Iris pigment epithelial cell (primary cell): ENCODE results near the gene CHIC2.
A peak's percentile ranks its signal among the peaks of the same experiment; 100 is the strongest.

Experiments used
- DNase-seq: peaks from one replicate; pipeline ENCODE4 v3.0.0-alpha.2; 2011; ENCODE audit warnings: low read depth

The CHIC2 gene

DNA sequence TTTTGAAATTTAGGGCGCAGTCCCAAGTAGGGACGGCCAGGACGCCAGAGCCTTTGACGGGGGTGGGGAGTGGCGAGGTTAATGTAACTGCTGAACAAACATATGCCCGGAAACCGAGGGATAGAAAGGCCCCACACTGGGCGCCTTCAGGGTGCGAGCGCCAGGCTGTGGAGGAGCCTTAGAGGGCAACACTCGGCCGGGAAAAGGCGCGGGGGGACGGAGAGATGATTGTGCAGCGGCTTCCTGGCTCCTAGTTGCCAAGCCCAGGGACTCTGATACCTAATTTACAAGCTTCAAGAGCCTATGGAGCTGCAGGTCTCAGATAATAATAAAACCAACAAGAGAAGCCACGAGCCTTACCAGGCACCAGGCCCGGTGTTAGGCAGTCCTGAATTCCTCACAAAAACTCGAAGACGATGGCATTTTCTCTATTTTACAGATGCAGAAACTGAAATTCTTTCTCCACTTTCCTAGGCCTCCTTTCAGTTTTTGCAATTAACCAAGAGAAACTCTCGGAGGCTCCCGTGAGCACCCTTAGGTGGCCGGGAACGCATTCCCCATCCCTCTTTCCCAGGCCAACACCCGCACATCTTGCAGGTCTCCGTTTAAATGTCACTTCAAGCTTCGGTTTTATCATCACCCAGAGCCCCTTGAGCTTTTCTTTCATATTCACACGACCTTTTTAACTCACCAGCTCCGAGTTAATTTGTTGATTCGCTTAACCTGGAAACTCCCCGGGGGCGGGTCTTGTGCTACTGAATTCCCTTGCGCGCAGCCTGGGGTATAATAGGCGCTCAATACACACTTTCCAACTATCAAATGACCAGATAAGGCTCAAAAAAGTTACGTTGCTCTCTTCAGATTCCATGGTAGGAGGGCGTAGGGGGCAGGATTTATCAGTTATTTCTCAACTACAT lies 29.2 kb upstream of the CHIC2 start:
- no peak for DNase-seq

DNA sequence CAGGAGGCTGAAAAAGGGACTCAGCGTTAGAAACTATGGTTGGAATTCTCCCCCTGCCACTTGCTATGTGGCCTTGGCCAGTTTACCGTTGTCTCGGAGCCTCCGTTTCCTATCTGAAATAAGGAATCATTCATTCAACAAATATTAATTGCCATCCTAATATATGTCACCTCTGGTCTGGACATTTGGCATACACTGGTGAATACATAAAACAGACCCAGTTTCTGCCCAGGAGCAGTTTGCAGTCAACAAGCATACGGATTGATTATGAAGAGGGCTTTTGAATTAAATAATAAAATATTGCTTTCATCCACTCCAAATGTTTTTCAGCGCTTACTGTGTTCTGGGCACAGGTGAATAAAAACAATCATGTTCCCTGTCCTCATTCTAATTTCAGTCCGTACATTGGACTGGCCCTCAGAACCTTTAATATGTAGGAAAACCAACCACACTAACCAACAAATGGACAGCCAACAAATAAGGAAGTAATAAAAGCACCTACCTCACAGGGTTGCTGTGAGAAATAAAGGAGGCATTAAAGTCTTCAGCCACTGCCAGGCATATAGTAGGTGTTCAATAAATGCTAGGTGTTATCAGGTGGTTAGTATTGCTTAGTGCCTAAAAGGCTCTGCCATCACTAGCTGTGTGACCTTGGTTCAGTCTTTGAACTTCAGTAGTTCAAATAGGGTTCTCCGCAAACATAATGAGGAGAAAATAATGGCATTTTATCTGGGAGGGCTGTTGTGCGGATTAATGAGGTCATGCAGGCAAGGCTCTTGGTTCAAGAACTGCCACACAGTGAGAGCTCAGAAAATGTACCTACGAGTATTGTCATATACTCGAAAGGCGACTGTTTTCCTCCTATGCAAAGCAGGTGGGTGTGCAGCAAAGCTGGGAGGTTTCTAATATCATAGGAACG lies 28.3 kb upstream of the CHIC2 start:
- DNase-seq = no peak

DNA sequence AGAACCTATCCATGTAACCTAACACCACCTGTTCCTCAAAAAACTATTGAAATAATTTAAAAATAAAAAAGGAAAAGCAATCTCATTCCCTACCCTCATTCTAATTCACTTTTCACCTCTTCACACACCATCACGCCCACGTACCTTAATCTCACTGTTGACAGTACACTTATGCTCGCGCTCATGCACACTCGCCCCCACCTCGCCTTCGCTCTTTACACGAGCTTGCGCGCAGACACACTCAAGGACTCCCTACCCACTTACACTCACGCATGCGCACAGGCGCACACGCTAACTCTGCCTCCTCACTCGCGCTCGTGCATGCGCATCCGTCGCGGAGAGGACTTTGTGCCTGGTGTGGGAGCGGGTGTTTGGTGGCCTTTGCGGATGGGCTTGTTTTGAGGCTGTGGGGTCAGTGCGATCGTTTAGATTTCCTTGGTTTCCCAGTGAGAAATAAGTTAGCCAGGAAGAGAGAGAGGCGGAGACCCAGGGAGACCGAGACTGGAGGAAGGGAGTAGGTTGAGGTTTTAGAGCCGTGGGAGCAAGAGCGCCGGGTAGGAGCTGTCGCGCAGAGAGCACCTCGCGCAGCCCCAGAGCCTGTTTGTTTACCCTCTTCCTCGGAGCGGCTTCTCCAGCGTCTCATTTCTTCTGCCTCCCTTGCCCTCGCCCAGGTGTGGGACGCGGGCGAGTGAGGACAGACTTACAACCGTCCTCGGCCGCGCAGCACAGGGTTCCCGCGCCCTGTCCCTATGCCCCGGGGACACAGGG lies 27.4 kb upstream of the CHIC2 start:
- DNase-seq = peak; percentile 68

- DNase-seq = peak; percentile 43
Measured at GRCh38 chr4:54090804-54091623, 26.6 kb upstream of the CHIC2 start.

DNA sequence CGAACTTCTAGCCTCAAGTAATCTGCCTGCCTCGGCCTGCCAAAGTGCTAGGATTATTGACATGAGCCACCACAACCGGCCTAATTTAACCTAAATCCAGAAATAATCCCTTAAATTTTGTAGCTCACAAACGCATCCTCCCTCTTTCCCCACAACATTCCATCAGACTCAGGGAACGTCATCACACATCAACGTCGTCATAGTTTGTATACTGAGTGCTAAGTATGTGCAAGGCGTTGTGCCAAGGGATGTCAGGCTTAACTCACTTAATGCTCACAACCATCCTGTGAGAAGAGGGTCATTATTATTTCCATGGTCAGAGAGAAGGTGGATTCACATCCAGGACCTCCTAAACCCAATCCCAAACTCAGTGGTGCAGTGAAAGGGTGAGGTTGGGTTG lies 26.0 kb upstream of the CHIC2 start:
- DNase-seq = no peak

DNA sequence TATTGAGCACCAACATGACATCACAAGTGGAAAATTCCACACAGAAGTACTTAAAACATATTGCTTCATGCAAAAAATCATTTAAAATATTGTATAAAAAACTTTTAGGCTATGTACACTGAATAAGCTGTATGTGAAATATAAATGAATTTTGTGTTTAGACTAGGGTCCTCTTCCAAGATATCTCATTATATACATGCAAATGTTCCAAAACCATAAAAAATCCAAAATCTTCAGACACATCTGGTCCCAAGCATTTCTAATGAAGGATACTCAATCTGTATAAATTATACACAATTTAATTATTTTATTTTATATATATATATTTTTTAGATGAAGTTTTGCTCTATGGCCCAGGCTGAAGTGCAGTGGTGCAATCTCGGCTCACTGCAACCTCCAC lies 25.5 kb upstream of the CHIC2 start:
- no peak for DNase-seq

GRCh38 chr4:54085284-54085683 lies 20.9 kb upstream of the CHIC2 start:
- peak; percentile 96 for DNase-seq

- peak; percentile 96 for DNase-seq
Measured at GRCh38 chr4:54082168-54082567, 17.8 kb upstream of the CHIC2 start.

DNA sequence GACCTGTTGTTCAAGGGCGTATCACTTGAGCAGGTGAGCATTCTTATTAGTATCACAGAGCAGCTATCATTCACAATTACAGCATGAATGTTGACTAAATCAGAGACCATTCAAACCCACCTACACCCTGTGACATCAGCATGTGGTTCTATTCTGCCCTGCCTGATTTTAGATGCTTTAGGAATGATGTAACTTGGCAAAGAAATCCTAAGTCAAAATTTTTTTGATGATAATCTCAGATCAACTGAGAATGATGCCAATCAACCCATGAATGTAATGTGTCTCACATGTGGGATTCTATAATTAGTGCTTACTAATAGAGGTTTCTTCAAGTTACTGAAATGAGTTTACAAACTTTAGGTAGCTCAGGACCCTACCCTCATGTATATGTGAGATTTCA lies 13.4 kb upstream of the CHIC2 start:
- DNase-seq = peak; percentile 65

- no peak for DNase-seq
Measured at GRCh38 chr4:54076673-54077072, 12.3 kb upstream of the CHIC2 start.

- no peak for DNase-seq
Measured at GRCh38 chr4:54074381-54074780, 10.0 kb upstream of the CHIC2 start.

GRCh38 chr4:54073271-54073880 lies 9.0 kb upstream of the CHIC2 start:
- peak; percentile 82 for DNase-seq

DNA sequence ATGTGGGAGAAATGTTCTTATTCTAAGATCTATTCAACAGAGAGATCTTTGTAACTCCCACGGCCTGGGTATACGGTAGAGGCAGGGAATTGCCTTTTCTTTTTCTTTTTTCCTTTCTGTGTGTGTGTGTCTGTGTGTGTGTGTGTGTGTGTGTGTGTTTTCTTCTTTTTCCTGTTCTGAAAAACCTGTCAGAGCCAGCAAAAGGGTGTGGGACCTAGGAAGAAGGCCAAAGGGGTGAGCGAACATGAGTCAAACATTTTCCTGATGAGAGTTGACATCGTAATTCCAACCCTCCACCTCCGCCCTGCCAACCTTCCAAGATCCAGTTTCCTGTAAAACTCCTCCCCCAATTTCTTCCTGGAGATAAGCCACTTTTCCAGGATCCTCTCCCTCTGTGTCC lies 2.8 kb upstream of the CHIC2 start:
- peak; percentile 56 for DNase-seq

DNA sequence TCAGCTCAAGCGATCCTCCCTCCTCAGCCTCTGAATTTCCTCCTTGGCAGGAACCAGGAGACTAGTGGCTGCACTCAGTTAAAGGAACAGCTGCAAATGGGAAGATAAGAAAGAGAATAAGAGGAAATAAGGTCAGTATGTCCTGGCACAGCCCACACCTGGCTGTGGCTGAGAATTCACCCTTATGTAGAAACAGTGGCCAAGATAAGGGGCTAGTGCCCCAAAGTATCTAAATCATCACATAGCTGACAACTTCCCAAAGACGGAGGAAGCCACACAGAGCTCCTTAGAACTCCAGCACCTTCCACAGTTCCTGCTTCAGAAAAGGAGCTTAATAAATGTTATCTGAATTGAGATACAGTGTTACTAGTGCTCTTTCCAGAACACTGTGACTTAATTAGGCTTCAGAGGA lies 2.3 kb upstream of the CHIC2 start:
- DNase-seq = no peak

DNA sequence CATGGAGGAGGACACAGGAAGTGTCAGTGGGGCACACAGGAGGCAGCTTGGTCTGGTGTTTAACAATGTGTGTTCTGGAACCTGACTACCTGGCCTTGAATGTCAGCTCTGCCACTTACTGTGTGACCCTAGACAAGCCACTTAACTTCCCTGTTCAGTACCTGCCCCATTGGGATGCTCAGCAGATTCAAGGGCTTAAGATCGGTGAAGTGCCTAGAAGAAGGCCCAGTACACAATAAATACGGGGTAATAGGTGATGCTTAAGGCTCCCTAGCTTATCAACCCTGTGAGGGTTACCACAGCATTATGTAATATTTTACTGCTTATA lies 1.6 kb upstream of the CHIC2 start:
- no peak for DNase-seq

- no peak for DNase-seq
Measured at GRCh38 chr4:54065282-54066087, 1.1 kb upstream of the CHIC2 start.

DNA sequence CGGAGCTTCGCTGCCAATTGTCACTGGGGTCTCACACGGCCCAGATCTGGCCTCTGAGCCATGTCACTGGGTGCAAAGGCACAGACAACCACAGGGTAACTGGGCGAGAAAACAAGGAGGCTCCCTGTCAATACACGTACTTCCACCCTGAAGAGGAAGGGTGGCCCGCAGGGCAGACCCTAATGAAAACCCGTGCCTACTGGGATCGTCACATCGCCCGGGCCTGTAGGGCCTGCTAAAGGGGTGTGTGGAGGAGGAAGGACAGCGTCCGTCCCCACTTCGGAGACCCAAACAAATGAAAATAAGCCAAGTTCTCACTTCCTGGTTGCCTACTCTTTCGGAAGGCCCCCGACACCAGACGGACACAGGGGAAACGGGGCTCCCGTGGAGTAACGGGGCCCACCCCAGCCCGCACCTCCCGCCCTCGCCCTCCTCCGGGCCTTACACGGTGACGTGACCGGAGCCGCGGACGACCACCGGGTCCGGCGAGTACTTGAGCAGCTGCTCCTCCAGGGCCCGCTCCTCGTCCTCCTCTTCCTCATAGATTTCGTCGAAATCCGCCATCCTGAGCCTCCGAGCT lies 578 bp downstream of the CHIC2 start:
- no peak for DNase-seq

DNA sequence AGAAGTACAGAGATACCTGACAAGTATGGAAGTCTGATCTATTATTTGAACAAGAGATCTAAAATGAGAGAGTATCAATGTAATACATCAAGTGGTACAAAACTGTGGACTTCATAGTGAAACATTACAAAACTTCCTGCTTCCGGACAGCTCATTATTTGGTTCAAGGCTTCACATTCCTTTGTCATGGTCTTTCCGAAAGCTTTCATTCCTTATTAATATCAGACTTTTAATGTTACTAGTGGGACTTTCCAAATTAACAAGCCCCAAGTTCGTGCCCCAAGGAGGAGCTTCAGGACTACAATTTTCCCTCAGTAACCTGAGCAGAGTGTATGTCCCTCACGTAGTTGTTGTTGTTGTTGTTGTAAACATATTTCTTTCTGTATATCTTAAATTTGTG lies 1.2 kb downstream of the CHIC2 start:
- peak; percentile 80 for DNase-seq

GRCh38 chr4:54062392-54062791 lies 2.0 kb downstream of the CHIC2 start:
- DNase-seq = no peak

DNA sequence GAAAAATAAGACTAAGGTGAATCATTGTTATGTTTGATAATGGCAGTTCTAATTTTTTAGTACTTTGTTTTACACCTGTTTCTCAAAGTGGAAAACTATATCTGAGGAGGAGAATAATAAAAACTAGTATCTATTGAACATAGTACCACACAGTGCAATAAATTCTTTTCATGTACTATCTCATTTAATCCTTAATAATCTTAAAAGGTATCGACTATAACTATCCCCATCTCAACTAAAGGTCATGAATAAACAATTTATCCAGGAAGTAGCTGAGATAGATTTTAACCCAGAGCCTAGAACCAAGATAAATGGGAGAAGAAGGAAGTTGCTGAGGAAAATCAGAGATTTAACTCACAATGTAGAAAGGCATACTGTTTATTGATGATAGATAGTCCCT lies 2.5 kb downstream of the CHIC2 start:
- no peak for DNase-seq
